Hippocampal formation (tissue), 2 donors: ENCODE data around the gene VAV3.

ENCODE experiments used
- DNase-seq, 2 donors: peaks; one replicate each; lab custom pipeline; 2025; lab: John Stamatoyannopoulos, UW

The VAV3 gene

DNA sequence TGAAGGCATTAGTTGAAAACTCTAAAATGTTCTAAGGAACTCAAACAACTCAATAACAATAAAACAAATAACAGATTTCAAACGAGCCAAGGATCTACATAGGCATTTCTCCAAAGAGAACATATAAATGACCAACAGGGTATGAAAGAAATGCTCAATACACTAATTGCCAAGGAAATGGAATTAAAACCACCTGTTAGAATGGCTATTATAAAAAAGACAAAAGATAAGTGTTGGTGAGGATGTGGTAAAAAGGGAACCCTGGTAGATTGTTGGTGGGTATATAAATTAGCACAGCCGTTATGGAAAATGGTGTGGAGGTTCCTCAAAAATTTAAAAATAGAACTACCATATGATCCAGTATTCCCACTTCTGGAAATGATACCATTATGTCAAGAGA lies 9.1 kb upstream of the VAV3 start:
- no peak for DNase-seq

DNA sequence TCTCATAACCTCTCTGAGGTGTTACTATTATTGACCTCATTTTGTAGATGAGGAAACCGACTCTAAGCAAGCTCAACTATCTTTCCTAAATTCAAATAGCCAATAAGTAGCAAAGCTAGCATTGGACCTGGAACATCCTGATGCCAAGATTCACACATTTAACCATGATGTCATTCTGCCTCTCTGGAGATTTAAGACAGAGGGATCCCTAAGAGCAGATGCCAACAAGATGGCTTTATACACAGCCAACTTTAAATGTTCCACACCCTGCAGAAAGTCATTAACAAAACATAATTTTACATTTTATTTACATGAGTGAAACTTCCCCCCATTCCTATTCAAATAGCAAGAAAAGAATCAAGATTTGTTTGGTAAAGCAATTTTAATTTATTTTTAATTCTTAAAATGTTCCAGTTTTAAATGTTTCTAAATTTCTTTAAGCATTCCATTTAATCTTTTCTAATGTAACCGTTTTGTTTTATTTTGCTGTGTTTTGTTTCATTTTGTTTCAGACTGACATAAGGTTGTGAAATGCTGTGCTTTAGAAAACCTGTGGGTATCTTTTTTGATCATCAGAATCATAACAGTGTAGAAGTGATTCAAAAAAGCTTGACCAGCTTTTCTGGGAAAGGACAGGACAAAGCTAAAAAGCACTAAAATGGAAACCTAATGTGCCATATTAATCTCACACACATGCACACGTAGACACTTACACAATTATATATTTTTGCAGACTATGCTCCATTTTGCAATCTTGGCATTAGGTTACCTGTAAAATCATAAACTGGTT lies 7.6 kb upstream of the VAV3 start:
- DNase-seq, result no peak

DNA sequence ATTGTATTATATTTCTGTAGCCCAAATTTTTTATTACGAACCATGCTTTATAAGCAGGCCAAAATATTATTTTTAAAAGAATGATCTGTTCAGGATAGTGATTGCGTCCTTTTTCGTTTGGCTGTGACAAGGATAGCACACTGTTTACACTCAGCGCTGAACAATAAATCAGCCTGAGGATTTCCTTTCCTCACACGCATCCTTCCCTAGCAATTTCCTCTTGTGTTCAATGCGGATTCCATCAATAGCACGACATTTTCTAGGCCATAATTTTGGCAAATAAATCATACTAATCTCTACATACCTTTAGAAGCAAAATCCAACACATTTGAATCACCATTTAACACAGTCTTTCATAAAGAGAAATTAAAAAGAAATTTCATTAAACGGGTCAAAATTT lies 1.6 kb upstream of the VAV3 start:
- DNase-seq, result no peak

DNA sequence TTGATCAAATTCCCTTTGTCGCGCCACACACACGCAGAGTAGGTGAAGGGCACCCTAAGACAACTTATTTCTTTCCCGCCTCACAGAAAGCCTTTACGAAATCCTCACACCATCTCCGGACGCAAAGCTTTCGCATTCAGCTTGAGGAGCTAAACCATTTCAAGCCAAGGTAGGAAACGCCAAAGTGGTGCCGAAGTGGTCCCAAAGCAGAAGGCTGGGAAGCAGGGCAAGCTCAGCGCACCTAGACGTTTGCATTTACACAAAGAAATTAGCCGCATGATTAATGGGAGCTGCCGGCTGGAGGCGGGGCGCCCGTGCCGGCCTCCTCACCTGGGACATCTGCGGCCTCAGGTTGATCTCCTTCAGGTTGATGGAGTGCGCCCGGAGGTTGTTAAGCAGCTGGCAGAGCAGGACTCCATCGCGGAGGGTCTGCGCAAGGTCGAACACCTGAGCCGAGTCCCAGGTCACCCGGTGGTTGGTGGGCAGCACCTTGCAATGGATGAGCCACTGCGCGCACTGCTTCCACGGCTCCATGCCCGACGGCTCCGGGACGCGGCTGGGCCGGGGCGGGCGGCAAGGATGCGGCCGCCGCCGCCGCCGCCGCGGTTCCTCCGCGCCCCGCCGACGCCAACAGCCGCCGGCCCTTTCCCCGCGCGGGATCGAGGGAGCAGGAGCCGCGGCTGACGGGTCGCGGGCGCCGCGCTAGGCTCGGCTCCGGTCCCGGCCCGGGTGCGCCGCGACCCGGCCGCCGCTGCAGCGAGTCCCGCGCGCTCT lies 457 bp downstream of the VAV3 start:
- DNase-seq, result no peak

DNA sequence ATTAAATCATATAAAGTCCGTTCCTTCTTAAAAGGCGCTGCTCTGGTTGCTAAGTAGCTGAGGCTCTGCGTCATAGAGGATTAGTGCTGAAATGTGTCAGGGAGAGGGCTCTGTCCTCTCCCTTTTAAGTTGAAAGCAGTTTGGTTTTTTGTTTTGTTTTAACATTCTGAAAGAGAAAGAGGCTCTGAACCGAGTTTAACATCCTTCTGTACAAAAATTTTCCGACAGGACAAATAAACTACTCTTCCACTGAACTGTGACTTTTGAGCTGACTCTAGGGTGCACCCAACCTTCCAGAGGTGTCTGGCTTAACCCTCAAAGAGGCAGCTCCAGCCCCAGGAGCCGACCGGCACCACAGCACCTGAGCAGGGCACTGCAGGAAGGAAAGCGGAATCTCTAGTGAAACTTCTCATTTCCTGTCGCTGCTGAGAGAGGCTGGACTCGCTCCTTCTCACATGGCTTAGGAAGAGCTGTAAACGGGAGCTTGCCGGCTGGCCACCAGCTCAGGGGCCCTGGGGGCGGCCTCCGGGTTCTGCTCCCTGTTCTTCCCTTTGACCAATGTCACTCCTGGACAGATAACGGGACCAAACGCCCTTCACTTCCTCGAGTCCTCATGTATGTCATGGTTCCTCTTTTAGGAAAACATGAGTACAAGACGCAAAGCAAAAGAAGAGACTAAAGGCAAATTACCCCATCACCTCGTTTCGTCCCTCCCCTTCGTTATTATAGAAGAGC lies 1.2 kb downstream of the VAV3 start:
- DNase-seq, result no peak

DNA sequence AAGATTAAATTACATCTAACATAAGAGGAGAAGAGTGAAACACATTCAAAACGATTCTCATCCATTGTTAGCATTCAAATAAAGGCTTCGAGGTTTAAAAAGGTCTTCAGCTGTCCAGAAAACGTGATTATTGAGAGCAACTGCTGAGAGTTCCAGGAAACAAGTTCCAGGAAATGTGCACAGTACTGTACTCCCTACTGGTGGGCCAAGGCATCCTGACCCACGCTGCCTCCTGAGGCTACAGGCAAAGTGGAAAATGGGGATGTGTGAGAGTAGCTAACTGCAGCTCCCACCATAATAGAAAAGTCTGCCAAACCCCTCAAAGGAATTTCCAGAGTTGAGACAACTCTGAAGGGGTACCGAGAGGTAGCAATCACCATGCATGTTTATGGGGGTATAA lies 2.0 kb downstream of the VAV3 start:
- no peak for DNase-seq

DNA sequence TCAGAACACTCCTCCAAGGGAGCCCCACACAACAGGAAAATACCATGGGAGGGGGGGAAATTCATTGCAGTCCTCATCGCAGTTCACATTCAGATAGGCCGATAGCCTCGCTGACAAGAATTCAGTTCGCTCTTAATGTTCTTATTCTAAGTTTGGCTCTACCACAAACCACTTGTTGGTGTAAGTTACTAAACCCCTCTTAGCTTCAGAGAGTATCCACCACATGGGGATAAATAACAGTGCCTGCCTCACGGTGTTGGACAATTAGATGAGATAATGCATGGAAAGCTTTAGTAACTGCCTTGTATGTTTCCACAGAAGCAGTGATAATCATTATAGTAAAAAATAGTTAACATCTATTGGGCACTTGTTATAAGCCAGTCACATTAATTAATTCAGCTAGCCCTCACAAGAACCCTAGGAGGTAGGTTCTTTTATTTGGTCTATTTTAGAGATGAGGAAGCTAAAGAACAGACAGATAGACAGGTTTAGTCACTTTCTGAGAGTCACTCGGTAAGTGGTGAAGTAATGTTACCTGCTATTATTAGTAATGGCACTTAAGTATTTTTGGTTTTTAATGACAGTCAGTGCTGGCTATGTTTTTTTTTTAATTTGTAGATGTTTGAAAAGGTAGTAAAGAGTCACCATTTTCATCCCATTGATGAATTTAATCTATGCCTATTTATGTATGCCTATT lies 10.1 kb downstream of the VAV3 start:
- DNase-seq, result no peak

DNA sequence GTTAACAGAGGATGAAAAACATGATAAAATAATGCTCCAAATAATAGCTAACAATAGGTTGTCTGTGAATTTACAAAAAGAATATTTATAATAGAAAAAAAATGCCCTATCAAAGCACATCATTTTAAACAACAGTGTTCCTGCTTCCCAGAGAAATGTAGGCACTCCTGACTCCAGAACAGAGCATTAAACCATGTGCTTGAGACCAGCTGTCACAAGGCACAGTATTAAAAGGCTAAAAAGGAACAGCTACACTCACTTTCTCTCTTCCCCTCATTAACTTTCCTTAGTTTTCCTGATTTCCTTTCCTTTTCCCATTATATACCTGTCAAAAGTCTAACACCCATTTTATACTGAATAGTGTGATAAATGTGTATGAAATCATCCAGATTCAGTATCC lies 10.9 kb downstream of the VAV3 start:
- no peak for DNase-seq

DNA sequence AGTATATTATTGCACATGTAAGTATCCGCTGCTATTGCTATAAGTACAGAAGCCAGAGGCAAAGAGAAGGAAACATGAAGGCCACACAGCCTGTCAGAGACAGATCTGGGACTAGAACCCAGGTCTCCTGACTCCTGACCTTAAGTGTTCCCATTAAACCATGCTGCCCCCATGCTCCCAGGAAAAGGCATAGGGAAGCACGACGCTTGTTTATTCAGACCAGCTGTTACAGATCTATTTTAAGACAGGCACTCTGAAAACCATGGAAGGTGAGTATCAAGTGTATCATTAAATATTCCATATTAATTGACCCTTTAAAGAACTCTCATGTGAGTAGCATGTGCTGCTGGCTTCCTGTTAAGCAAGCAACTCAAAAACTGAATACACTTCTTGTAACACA lies 11.4 kb downstream of the VAV3 start:
- no peak for DNase-seq

DNA sequence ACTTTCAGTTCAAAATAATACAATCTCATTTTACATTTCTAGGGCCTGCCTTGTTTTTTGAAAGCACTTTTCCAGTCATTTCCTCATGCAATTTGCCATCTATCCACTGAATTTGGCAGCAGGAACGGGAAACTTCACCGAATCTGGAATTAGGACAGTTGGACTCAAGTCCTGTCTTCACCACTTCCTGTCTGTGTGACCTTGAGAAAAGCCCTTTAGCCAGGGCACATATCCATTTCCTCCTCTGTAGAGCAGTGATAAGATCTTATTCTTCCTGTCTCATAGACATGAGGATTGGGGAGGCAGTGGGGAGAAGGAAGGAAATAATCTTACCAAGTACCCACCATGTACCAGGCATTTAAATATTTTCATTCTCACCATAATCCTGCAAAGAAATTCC lies 12.0 kb downstream of the VAV3 start:
- no peak for DNase-seq

DNA sequence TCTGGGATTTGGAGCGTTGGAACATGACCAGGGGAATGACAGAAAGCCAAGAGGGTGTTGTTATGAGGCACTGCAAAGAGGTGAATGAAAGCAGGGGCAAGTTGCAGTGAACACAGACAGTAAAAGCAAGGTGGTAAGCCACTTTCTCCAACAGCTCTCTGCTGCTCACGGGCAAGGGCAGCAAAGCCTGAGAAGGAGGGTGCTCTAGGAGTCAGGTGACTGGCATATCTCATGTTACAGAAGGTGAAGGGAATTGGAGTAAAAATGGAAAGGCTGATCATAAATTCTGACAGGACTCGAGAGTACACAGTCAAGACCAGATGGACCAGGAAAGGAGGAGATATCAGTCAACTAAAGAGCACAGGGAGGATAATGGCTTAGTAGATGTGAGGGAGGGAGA lies 14.5 kb downstream of the VAV3 start:
- DNase-seq, result no peak

DNA sequence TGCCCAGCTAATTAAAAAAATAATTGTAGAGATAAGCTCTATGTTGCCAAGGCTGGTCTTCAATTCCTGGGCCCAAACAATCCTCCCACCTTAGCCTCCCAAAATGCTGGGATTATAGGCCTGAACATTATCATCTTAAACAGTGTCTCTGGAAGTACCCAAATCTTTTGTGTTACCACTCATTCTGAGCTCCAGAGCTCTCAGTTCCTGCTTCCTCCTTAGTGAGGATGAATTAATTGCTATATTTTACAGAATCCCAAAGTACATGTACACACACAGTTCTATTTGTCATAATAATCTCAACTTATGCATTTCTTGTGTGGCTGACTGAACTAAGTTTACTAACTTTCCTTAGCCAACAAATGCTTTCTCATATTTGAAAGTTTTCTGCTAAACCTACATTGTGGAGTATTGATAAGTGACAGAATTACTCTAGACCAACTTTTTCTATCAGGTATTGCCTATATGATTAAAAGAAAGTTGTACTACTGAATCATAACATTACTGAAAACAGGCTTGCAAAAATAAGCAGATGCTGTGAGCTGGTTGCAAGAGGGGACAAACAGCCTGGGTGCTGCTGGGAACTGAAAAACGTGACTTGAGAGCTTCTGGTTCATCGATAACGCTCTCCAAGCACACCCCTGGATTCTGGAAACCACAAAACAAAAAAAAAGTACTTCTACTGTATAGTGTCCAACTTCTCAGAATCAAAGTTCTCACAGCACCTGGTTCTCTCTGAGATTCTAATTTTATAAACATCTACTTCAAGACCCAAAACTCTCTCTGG lies 15.3 kb downstream of the VAV3 start:
- no peak for DNase-seq

DNA sequence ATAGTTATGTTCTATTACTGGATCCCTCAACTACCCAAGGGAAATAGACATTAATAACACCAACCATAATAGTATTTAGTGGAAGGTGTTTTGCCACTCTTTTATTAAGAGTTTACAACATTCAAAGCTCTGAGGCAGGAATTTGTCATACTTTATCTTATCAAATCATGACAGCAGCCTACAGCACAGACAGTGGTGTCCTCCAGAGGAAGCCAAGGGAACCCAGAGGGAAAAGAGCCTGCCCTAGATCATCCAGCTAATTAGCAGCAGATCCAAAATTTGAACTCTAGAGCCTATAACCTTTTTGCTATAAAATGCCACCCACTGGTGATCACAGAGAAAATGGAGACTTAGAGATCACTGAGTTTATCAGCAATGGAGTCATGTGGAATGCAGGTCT lies 18.2 kb downstream of the VAV3 start:
- no peak for DNase-seq

DNA sequence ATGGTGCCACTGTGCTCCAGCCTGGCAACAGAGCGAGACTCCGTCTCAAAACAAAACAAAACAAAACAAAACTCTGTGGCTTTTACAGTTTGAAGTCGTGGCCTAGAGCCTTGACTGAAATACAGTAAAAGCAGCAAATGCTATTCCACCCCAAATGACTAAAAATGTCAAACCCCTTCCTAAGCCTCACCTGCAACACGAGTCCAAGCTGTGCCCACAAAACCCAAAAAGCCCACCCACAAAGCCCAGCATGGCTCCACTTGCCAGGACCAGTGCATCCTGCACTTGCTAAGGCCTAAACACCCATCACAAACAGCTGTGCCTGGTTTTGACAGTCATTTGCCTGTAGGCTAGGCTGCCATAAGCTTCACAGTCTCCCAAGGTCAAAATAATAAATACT lies 21.3 kb downstream of the VAV3 start:
- no peak for DNase-seq

DNA sequence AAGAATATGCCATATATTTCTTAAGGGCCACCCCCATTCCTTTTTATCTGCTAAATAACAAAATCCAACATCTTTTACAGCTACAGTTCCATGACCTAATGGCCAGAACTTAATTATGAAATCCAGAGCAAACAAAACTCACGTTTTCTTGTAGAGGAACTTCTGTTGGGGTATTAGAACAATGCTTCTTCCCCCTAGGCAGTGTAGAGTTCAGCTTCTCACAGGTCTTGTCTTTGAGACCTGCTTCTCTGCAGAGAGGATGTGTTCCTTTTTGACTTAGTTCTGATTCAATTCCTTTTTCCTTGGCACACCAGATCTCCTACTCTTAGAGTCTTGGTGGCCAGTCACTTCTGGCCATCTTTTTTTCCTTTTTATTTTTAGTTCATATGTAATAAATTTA lies 22.2 kb downstream of the VAV3 start:
- no peak for DNase-seq

DNA sequence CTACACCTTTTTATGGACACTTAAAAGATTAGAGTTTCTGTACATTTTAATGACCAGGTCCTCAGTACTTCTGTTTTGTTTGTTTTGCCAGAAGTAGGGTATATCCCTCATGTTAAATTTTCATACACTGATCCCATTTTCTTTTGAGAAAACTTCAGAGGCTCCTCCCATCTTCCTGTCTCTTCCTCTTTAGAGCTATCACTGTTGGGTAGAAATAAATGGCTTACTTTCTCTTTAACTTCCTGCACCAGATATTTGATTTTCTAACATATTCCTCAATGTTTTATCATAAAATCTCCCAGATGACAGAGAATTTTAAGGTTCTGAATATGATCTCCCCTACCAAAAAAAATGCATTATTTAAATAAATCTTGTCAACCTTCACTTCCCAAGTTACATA lies 23.4 kb downstream of the VAV3 start:
- DNase-seq, result no peak

DNA sequence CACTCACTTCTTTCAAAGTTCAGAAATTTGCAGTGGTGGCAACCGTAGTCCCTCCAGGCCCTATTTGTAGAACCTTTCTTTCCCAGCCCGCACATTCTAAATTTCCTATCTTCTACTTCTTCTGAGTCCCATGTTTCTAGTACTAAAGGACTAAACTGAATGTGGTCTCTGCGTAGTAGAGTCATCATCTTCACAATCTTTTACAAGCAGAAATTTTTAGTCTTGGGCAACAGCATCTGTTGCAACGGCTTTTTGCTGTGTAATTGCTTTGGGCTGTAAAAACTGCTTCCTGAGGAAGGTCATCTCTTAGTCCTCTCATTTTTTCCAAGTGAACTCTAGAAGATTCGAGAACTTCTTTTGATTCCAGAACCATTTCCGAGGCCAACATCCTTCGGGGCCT lies 23.9 kb downstream of the VAV3 start:
- DNase-seq, result no peak

DNA sequence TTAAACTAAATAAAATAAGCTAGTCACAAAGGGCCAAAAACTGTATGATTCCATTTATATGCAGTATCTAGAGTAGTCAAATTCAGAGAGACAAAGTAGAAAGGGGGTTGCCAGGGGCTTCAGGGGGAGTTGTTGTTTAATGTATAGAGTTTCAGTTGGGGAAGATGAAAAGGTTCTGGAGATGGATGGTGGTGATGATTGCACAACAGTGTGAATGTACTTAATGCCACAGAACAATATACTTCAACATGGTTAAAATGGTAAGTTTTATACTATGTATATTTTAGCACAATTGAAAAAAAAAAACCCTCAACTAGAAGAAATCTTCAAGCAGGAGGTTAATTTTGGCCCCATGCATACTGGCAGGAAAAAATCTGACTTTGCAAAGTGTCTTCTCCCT lies 24.3 kb downstream of the VAV3 start:
- no peak for DNase-seq

DNA sequence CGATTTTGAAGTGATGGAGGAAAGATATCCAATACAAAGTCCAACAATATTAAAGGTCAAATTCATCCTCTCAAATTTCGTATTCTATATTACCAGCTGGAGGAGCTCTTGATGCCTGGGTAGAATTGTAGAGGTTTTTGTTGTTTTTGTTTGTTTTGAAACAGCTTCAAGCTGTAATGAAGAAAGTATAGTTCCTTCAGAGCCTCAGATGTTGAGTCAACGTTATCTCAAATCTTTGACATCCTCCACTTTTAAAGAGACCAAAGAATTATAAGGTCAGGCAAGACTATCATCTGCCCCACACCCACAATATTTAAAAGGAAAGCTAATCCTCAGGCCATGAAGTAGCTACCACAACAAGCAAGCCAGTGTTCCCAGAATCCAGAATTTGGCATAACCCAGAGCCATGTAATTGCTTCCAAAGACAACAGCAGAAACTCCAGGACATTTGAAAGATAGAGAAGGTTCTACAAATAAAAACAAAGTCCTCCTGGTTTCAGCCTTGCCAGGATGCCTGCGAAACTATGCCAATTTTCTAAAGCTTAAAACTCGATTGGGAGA lies 24.9 kb downstream of the VAV3 start:
- DNase-seq, result no peak

DNA sequence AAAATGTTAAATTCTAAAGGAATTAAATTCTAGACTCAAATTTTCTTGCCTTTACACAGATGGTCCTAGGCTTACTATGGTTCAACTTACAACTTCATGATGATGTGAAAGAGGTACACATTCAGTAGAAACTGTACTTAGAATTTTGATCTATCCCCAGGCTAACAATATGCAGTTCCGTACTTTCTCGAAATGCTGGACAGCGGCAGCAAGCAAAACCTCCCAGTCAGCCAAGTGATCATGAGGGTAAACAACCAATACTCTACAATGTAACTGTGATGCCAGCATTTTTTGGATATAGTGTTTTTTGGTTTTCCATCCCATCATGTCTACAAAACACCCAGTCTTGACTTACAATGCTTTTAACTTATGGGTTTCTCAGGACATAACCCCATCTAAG lies 25.7 kb downstream of the VAV3 start:
- no peak for DNase-seq
